ENCODE data around the gene TRAF3IP1.
"Not testable (repeated sequence)": the region's sequence is repeated elsewhere in the genome, so short reads cannot be mapped to it uniquely, and the experiment has no call there.

TRAF3IP1 gene

GRCh38 chr2:238310721-238311120 lies 9.6 kb upstream of the TRAF3IP1 start:
- not testable (repeated sequence) for DNase-seq

- DNase-seq: no peak
Observed at GRCh38 chr2:238313289-238313990, 6.9 kb upstream of the TRAF3IP1 start.

- DNase-seq: no peak
Observed at GRCh38 chr2:238313991-238314350, 6.3 kb upstream of the TRAF3IP1 start.

GRCh38 chr2:238314576-238314975 lies 5.7 kb upstream of the TRAF3IP1 start:
- no peak for DNase-seq

- DNase-seq: no peak
Observed at GRCh38 chr2:238315031-238315595, 5.2 kb upstream of the TRAF3IP1 start.

GRCh38 chr2:238320648-238321281 lies 447 bp downstream of the TRAF3IP1 start:
- peak in 3 of 4 experiments; percentile 7 to 30 (median 23) for DNase-seq

GRCh38 chr2:238321467-238321866 lies 1.1 kb downstream of the TRAF3IP1 start:
- no peak for DNase-seq

- DNase-seq: no peak
Observed at GRCh38 chr2:238322001-238322411, 1.7 kb downstream of the TRAF3IP1 start.

GRCh38 chr2:238324248-238324647 lies 3.9 kb downstream of the TRAF3IP1 start:
- not testable (repeated sequence) for DNase-seq

- DNase-seq: no peak
Observed at GRCh38 chr2:238325694-238326093, 5.4 kb downstream of the TRAF3IP1 start.

- DNase-seq: no peak
Observed at GRCh38 chr2:238326801-238327365, 6.6 kb downstream of the TRAF3IP1 start.

- DNase-seq: no peak
Observed at GRCh38 chr2:238327751-238328150, 7.4 kb downstream of the TRAF3IP1 start.

- DNase-seq: no peak
Observed at GRCh38 chr2:238330391-238330790, 10.1 kb downstream of the TRAF3IP1 start.

GRCh38 chr2:238331916-238332315 lies 11.6 kb downstream of the TRAF3IP1 start:
- DNase-seq: no peak

- no peak for DNase-seq
Observed at GRCh38 chr2:238334885-238335284, 14.6 kb downstream of the TRAF3IP1 start.

- DNase-seq: not testable (repeated sequence)
Observed at GRCh38 chr2:238335591-238335990, 15.3 kb downstream of the TRAF3IP1 start.

GRCh38 chr2:238336151-238336550 lies 15.8 kb downstream of the TRAF3IP1 start:
- no peak for DNase-seq

GRCh38 chr2:238336793-238337444 lies 16.6 kb downstream of the TRAF3IP1 start:
- no peak for DNase-seq

GRCh38 chr2:238337846-238338245 lies 17.5 kb downstream of the TRAF3IP1 start:
- DNase-seq: no peak

- DNase-seq: no peak
Observed at GRCh38 chr2:238338710-238339394, 18.5 kb downstream of the TRAF3IP1 start.

GRCh38 chr2:238339395-238339780 lies 19.1 kb downstream of the TRAF3IP1 start:
- DNase-seq: no peak

- no peak for DNase-seq
Observed at GRCh38 chr2:238339814-238340213, 19.5 kb downstream of the TRAF3IP1 start.

GRCh38 chr2:238341536-238341935 lies 21.2 kb downstream of the TRAF3IP1 start:
- DNase-seq: no peak

All from suppressor macrophage (primary cell).